ENCODE measurements around the gene KCNG2. TPM values are rescaled to one million over a fixed set of nuclear protein-coding genes. Genes with fewer than 3 reads are reported as not detected.
A peak's percentile ranks its signal among the peaks of the same experiment; 100 is the strongest.

Gene KCNG2
- total RNA-seq, 1 donor from 2014 or later = not detected

DNA sequence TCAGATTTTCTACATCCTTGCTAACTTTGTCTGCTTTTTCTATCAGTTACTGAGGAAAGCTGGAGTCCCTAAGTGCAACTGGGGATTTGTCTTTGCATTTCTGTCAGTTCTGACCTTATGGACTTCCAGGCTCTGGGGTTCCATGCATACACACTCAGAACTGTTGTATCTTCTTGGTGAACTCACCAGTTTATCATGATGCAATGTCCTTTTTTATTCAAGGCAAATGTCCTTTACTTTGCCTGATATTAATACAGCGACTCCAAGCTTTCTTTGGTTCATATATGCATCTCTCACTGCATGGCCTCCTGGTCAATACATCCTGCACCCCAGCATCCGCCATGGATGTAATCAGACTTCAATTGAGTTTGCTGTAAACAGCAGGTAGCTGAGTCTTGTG is 109.0 kb downstream of the KCNG2 start:
- H3K9me3 Mint-ChIP-seq (ENCODE audit: low read depth) = peaks cover 5% of the 10 kb centered on the region
- H3K36me3 Mint-ChIP-seq (ENCODE audit: low read depth) = peaks cover 21% of the 10 kb centered on the region
- H3K27me3 Mint-ChIP-seq (ENCODE audit: low read depth) = no peaks in the 10 kb centered on the region
- peaks cover 5% of the 10 kb centered on the region for H3K4me1 Mint-ChIP-seq (ENCODE audit: low read depth)
- H3K27ac Mint-ChIP-seq (ENCODE audit: unreplicated experiment) = no peak overlapping the region
- TF ChIP-seq CTCF (IDR thresholded peaks at IDR 0.05) = no peak
- DNase-seq (ENCODE audit: low spot score) = no peak
- no peak overlapping the region for H3K4me3 Mint-ChIP-seq (ENCODE audit: unreplicated experiment)

GRCh38 chr18:79910563-79911343 is 113.0 kb downstream of the KCNG2 start:
- H3K27me3 Mint-ChIP-seq (ENCODE audit: low read depth) = no peaks in the 10 kb centered on the region
- DNase-seq (ENCODE audit: low spot score) = no peak
- peaks cover 16% of the 10 kb centered on the region for H3K36me3 Mint-ChIP-seq (ENCODE audit: low read depth)
- H3K4me1 Mint-ChIP-seq (ENCODE audit: low read depth) = peaks cover 5% of the 10 kb centered on the region
- H3K9me3 Mint-ChIP-seq (ENCODE audit: low read depth) = peaks cover 3% of the 10 kb centered on the region
- H3K27ac Mint-ChIP-seq (ENCODE audit: unreplicated experiment) = no peak overlapping the region
- TF ChIP-seq CTCF (IDR thresholded peaks at IDR 0.05) = no peak
- no peak overlapping the region for H3K4me3 Mint-ChIP-seq (ENCODE audit: unreplicated experiment)

- H3K27me3 Mint-ChIP-seq (ENCODE audit: low read depth) = no peaks in the 10 kb centered on the region
- no peak for TF ChIP-seq CTCF (IDR thresholded peaks at IDR 0.05)
- DNase-seq (ENCODE audit: low spot score) = peak; percentile 75
- peaks cover 19% of the 10 kb centered on the region for H3K36me3 Mint-ChIP-seq (ENCODE audit: low read depth)
- H3K27ac Mint-ChIP-seq (ENCODE audit: unreplicated experiment) = no peak overlapping the region
- peaks cover 3% of the 10 kb centered on the region for H3K9me3 Mint-ChIP-seq (ENCODE audit: low read depth)
- peaks cover 5% of the 10 kb centered on the region for H3K4me1 Mint-ChIP-seq (ENCODE audit: low read depth)
- no peak overlapping the region for H3K4me3 Mint-ChIP-seq (ENCODE audit: unreplicated experiment)
Observed at GRCh38 chr18:79911344-79912270, 113.9 kb downstream of the KCNG2 start.

- peak; percentile 74 for DNase-seq (ENCODE audit: low spot score)
- peak overlapping the region; percentile 59 for H3K27ac Mint-ChIP-seq (ENCODE audit: unreplicated experiment)
- peaks cover 3% of the 10 kb centered on the region for H3K9me3 Mint-ChIP-seq (ENCODE audit: low read depth)
- no peak for TF ChIP-seq CTCF (IDR thresholded peaks at IDR 0.05)
- H3K4me1 Mint-ChIP-seq (ENCODE audit: low read depth) = peaks cover 5% of the 10 kb centered on the region
- H3K27me3 Mint-ChIP-seq (ENCODE audit: low read depth) = no peaks in the 10 kb centered on the region
- H3K36me3 Mint-ChIP-seq (ENCODE audit: low read depth) = peaks cover 23% of the 10 kb centered on the region
- H3K4me3 Mint-ChIP-seq (ENCODE audit: unreplicated experiment) = no peak overlapping the region
Observed at GRCh38 chr18:79912409-79912991, 114.8 kb downstream of the KCNG2 start.

Measured in chondrocyte (in vitro differentiated cells).